RWPE1 (cell line): Measurements from ENCODE around the gene RFK.

ENCODE experiments used
- CTCF ChIA-PET: fragments of 350-600 bp; sonication (Branson Sonifier 250); formaldehyde crosslinking; extraction: SDS; loops from one replicate; lab custom pipeline; 2021; lab: Yijun Ruan, JAX
- POLR2A ChIA-PET: fragments of 400-600 bp; formaldehyde crosslinking; extraction: SDS; loops from one replicate; lab custom pipeline; 2020; ENCODE audit warnings: antibody characterized with exemption; ENCODE audit not compliant: low non-redundant PET; lab: Yijun Ruan, JAX
- DNase-seq: peaks from one replicate; pipeline ENCODE4 v3.0.0; 2012; ENCODE audit warnings: low spot score
- H3K27ac ChIP-seq: fragments of 450-650 bp; 2 replicates; pipeline ENCODE4 v1.5.1; 2017
- TF ChIP-seq, protein P1 (sequence below): fragments of 450-650 bp; conservative IDR thresholded peaks from 2 replicates; pipeline ENCODE4 v1.5.1; 2017; ENCODE audit warnings: low read depth, mild to moderate bottlenecking

RFK gene

DNA sequence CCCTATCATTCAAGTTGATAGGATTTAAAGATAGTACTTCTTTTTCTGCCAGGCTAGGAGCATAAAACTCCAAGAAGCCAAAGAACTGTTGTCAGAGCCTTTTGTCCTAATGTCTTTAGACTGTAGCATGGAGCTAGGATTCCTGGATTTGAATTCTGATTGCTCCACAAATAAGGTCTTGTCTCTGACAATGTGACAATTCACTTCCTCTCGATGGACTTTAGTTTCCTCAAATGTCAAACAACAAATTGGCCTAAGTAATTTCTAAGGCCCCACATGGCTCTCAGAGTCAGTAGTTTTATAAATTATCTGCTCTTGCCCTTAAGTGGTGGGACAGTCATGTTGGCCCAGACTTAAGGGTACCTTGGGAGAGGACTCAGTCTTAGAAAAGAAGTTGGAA lies 36.7 kb downstream of the RFK start:
- TF ChIP-seq, protein P1, sequence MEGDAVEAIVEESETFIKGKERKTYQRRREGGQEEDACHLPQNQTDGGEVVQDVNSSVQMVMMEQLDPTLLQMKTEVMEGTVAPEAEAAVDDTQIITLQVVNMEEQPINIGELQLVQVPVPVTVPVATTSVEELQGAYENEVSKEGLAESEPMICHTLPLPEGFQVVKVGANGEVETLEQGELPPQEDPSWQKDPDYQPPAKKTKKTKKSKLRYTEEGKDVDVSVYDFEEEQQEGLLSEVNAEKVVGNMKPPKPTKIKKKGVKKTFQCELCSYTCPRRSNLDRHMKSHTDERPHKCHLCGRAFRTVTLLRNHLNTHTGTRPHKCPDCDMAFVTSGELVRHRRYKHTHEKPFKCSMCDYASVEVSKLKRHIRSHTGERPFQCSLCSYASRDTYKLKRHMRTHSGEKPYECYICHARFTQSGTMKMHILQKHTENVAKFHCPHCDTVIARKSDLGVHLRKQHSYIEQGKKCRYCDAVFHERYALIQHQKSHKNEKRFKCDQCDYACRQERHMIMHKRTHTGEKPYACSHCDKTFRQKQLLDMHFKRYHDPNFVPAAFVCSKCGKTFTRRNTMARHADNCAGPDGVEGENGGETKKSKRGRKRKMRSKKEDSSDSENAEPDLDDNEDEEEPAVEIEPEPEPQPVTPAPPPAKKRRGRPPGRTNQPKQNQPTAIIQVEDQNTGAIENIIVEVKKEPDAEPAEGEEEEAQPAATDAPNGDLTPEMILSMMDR: no peak
- CTCF ChIA-PET: interaction anchor here (0.6 kb wide), 1 partner anchor 18 kb away, joined by 4 read pairs; no protein-coding TSS in a partner anchor
- H3K27ac ChIP-seq: no peak overlapping the region
- POLR2A ChIA-PET: no interaction called here
- DNase-seq: no peak

DNA sequence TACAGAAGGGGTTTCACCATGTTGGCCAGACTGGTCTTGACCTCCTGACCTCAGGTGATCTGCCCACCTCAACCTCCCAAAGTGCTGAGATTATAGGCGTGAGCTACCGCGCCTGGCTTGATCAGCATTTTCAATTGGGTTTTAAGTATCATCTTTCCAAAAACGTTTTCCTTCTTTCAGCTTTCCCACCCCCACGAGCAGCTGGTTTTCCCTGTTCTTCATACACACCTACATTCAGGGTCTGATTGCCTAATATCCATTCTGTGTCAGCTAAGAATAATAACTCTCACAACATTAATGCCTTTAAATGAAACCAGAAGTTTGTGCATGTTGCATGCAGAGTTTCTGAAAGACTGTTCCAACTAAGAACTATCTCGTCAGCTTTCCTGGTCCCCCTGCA lies 38.3 kb downstream of the RFK start:
- H3K27ac ChIP-seq: no peak overlapping the region
- ChIA-PET CTCF (interaction anchor here (0.6 kb wide), 1 partner anchor 17 kb away, joined by 3 read pairs; no protein-coding TSS in a partner anchor), POLR2A (no interaction called here)
- TF ChIP-seq, protein P1: no peak
- DNase-seq: no peak

DNA sequence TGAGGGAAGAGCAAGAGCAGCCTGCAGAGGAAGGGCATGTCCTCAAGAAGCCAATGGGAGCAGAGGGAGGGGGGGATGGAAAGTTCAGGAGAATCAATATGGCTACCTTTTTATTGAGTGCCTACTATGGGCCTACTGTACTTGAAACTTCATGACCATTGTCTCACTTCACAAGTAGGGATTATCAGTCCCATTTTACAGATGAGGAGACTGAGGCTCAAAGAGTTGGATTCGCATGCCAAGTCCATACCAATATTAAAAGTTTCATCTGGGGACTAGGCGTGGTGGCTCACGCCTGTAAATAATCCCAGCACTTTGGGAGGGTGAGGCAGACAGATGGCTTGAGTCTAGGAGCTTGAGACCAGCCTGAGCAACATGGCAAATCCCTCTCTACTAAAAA lies 40.0 kb downstream of the RFK start:
- no peak overlapping the region for H3K27ac ChIP-seq
- no peak for DNase-seq
- TF ChIP-seq, protein P1: no peak
- CTCF ChIA-PET: no interaction called here
- POLR2A ChIA-PET: no interaction called here

DNA sequence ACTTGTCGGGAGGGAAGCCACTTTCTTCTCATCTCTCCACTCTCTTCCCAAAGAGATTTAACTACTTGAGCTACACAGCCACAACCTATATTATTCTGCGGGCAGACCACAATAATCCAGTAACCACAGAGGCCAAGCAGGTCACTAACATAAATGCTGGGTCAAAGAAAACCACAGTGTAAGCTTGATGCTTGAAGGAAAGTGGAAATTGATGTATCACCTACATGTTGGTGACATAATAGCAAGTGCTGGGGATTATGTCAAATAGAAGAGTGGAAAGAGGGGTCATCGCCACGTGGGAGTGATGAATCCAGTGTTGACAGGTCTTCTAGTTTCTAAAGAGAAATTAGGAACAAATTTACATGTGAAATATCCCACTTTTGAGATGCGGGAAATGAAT lies 40.9 kb downstream of the RFK start:
- TF ChIP-seq, protein P1: no peak
- ChIA-PET POLR2A (no interaction called here), CTCF (interaction anchor here (0.6 kb wide), 1 partner anchor 39 kb away, joined by 4 read pairs; no protein-coding TSS in a partner anchor)
- no peak for DNase-seq
- H3K27ac ChIP-seq: no peak overlapping the region

DNA sequence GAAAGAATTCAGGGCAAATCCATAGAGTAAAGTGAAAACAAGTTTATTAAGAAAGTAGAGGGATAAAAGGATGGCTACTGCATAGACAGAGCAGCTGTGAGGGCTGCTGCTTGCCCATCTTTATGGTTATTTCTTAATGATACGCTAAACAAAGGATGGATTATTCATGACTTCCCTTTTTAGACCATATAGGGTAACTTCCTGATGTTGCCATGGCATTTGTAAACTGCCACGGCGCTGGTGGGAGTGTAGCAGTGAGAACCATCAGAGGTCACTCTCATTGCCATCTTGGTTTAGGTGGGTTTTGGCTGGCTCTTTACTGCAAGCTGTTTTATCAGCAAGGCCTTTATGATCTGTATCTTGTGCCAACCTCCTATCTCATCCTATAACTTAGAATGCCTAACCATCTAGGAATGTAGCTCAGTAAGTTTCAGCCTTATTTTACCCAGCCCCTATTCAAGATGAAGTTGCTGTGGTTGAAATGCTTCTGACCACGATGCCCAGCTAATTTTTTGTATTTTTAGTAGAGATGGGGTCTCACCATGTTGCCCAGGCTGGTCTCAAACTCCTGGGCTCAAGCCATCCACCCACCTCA lies 42.1 kb downstream of the RFK start:
- TF ChIP-seq, protein P1: no peak
- ChIA-PET POLR2A (interaction anchor here (0.7 kb wide), 1 partner anchor 39 kb away, joined by 4 read pairs; no protein-coding TSS in a partner anchor), CTCF (no interaction called here)
- H3K27ac ChIP-seq: no peak overlapping the region
- DNase-seq: no peak

DNA sequence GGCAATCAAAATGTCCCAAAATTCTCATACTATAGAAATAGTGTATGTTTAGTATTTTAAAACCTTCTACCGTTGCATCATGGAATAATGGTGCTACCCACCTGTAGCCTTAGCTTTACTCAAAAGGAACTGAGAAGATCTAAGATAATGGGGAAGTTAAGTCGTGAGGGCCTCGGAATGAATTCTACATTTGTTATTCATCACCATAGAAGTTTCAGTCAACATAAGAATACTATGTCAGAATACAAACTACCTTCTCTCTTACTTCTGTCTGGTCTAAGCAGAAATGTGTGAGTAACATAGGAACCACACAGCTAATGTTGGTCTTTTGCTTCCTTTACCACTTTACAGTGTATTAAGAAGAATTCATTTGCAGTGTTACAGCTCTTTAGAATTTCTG lies 43.2 kb downstream of the RFK start:
- DNase-seq: no peak
- no peak overlapping the region for H3K27ac ChIP-seq
- CTCF ChIA-PET: no interaction called here
- TF ChIP-seq, protein P1: no peak
- POLR2A ChIA-PET: no interaction called here
